A673 (cell line): ENCODE measurements around the gene PIP4K2A.

Source experiments
- CTCF ChIP-seq: fragments of 300-800, 200-600 bp; sonication (generic); conservative IDR thresholded peaks from 2 replicates; pipeline ENCODE4 v1.5.1; 2017; ENCODE audit warnings: low read depth, mild to moderate bottlenecking, antibody characterized with exemption, low read length, moderate library complexity, mixed read lengths
- EZH2 ChIP-seq: fragments of 200-600 bp; sonication (generic); IDR thresholded peaks from 2 replicates; pipeline ENCODE4 v1.6.1; 2017; ENCODE audit warnings: borderline replicate concordance, low read depth, mild to moderate bottlenecking, mixed read lengths, antibody characterized with exemption, low read length; ENCODE audit not compliant: poor library complexity, severe bottlenecking

DNA sequence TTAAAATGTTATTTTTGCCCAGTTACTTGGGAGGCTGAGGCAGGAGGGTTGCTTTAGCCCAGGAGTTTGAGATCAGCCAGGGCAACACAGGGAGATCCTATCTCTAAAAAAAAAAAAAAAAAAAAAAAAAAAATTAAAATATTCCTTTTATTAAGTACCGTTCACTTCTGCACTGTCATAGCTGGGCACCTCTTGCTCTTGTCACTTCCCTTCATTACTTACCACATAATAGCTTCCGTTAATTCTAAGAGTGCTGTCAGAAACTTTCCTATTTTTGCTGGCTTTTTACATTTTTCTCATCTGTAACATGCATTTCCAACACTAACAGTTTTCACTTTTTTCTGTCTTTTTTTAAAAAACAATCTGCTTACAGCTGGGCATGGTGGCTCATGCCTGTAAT, 132.9 kb downstream of the PIP4K2A start:
- TF ChIP-seq CTCF = no peak
- no peak for TF ChIP-seq EZH2
